NCI-H774 (cell line): ENCODE data around the gene JUND.
A peak's percentile ranks its signal among the peaks of the same experiment; 100 is the strongest.

Experiments used
- DNase-seq: peaks from one replicate; lab custom pipeline; 2025; lab: John Stamatoyannopoulos, UW

The JUND gene

DNA sequence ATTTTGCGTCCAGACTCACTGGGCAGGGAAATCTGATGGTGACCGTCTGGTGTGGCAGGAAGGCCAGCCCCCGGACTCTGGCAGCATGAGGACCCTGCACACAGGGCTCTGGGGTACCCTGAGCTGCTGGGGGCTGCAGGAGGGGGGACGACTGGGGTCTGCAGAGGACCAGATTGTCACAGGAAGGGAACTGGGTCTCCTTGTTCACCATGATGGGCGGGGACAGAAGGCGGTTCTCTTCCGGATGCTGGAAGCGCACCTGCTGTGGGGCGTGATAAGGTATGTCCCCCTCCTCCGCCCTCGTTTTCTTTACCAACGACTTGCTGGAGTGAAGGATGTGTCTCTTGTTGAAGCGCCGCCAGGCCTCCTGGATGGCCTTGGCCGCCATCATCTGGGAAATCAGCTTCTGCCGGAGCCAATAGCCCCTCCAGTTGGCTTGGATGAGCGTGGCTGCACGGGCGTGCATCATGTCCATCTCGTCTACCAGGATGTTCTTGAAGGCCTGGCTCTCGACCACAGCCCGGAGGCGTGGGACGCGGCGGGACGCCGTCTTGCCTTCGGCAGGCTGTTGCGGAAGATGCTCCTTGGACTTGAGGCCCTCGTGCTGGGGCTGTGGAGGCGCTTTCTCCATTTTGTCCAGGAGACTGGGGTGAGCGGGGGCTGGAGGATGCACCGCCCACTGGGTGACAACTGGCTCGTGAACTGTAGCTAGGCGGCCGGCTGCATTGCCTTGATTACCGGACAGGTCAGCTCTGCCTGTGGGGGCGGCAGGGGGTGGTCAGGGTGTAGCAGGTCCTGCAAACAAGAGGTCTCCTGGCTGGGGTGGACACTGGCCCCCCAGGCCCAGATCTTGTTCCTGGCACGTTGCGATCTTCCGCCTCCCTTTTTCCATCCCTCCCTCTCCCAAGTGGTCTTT is 14.4 kb downstream of the JUND start:
- no peak for DNase-seq

DNA sequence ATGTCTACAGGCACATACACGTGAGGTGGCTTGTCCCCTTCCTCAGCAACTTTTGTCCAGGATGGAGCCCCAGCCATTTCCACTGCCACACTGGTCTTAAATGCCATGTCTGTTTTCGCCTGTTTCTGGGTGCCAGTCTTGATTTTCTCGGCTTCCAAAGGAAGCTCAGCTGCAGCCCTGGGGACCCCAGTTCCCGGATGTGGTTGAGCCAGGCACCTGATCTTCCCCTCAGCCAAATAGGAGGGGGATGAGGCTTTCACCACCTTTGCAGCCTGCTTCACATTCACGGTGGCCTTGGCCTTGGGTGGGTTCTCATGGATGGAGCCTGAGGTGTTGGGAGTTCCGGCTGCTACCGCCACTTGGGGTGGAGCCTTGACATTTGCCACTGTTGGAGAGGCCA is 15.8 kb downstream of the JUND start:
- no peak for DNase-seq

DNA sequence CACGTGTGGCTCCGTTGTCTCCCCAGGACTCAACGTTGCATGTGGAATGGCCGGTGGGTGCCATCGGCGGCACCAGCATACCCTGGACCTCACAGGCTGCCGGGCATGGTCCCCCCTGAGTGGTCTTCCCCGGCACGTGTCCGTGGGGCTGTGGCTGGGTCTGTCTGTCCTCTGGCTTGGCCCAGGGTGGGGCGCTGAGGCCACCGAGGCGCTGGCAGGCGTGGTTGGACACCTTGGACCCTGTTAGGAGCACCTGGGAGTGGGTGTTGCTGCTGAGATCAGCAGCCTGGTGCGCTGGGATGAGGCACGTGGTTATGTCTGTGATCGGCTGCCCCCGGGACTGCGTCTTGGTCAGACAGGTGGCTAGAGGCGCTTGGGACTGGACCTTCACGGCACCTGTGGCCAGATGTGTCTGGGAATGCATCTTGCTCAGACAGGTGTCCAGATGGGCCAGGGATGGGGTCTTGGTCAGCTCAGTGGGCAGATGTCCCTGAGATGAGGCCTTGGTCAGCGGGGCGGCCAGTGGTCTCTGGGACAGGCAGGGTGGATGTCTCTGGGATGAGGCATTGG is 16.4 kb downstream of the JUND start:
- no peak for DNase-seq

DNA sequence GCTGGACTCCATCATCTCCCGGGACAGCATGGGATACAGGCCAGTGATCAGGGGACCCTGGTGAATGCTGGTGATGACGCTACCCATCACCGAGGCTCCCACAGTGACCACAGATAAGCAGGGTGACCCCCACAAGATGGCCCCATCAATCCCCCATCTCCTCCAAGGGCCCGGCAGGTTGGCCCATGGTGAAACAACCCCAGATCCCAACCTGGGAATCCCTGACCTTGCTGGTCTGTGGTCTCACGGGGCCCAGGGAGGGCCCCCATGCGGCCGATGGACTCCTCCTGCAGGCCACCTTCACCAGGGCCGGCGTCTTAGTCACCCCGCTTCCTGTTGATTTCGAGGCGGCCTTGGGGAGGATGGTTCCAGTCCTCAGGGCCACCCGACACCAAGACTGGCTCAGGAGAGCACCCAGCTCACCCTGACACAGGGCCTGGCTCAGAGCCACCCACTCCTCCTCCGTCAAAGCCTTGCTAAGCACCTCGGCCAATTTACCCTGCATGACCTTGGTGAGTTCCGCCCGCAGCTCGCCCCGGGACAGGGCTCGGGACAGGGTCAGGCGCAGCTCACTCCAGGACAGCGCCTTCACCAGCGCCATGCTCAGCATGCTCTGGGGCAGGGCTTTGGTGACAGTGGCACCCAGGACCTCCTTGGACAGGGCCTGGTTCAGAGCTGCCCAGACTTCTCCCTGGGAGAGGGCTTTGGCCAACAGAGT is 17.1 kb downstream of the JUND start:
- DNase-seq: no peak

DNA sequence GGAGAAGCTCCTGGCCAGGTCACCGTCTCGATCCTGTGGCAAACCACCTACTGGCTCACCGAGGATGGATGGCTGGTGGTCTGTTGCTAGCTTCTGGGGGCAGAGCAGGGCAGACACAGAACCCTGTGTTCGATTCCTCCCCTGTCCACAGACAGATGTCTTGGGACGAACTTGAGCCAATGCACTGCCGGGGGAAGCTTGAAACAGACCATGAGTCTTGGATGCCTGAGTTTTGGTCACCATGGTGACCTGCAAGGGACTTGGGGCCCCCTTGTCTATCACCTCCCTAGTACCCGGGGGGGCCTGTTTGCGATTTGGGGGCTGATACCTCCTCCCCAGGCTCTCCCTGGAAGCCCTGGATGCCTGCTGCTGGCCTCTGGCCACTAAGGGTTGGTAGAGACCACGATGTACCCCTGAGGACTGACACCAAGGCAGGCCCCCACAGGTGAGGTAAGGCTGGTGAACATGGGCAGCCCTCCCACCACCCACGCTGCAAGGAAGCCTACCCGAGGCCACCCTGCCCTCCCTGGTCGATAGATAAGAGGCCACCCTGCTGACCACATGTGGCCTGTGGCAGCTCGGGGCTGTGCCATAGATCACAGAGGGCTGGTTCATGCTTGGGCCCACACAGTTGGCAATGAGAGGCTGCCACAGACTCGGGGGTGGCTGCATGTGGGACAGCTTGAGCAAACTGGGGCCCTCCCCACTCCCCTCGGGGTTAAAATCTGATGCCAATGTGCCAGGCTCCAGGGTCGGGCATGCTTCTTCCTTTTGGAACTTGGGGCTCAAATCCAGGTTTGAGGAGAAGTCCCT is 17.9 kb downstream of the JUND start:
- no peak for DNase-seq

DNA sequence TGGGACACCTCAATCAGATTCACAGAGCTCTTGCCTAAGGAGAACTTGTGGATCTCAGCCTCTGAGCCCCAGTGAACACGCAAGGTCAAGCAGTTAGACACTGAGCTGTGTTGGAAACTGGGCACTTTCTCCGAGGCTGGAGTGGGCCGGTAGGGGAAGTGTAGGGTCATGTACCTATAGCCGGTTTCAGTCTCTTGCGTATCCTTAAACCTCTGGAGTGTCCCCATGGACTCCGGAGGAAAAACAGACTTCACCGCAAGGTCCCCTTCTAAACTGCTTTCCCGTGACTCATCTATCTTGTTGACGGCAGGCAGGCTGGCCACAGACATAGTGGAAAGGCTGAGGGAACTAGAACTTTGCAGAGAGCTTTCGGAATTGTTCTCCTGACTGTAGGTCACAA is 18.5 kb downstream of the JUND start:
- no peak for DNase-seq

DNA sequence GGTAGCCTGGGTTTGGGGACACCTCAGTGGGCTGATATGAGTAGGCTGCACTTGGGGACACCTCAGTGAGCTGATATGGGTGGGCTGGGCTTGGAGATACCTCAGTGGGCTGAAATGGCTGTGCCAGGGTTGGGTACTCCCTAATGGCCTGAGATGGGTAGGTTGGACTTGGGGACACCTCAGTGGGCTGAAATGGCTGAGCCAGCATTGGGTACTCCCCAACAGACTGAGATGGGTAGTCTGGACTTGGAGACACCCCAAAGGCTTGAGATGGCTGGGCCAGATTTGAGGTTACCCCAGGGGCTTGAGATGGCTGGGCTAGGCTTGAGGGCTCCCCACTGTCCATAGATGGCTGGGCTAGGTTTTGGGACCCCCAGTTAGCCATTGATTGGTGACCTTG is 19.3 kb downstream of the JUND start:
- DNase-seq: no peak

DNA sequence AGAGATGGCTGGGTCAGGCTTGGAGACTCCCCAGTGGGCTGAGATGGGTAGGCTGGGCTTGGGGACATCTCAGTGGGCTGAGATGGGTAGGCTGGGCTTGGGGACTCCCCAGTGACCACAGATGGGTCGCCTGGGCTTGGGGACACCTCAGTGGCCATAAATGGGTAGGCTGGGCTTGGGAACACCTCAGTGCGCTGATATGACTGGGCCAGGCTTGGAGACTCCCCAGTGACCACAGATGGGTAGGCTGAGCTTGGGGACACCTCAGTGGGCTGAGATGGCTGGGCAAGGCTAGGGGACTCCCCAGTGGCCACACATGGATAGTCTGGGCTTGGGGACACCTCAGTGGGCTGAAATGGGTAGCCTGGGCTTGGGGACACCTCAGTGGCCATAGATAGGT is 19.9 kb downstream of the JUND start:
- DNase-seq: no peak

DNA sequence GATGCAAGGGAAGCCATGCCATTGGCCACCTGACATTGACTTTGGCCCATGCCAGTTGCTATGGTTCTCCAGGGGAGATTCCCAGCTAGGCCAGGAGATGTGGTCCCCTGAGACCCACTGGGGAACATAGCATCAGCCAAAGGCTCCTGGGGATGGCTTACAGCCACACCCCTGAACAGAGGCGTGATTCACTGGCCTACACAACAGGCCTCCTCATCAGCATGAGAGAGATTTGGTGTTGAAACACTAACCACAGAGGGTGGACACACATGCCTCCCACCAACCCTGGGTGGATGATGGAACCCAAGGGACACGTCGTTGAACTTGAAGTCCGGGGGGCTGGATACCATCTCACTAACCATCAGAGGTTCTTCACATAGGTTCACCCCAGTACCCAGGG is 21.5 kb downstream of the JUND start:
- DNase-seq: no peak

DNA sequence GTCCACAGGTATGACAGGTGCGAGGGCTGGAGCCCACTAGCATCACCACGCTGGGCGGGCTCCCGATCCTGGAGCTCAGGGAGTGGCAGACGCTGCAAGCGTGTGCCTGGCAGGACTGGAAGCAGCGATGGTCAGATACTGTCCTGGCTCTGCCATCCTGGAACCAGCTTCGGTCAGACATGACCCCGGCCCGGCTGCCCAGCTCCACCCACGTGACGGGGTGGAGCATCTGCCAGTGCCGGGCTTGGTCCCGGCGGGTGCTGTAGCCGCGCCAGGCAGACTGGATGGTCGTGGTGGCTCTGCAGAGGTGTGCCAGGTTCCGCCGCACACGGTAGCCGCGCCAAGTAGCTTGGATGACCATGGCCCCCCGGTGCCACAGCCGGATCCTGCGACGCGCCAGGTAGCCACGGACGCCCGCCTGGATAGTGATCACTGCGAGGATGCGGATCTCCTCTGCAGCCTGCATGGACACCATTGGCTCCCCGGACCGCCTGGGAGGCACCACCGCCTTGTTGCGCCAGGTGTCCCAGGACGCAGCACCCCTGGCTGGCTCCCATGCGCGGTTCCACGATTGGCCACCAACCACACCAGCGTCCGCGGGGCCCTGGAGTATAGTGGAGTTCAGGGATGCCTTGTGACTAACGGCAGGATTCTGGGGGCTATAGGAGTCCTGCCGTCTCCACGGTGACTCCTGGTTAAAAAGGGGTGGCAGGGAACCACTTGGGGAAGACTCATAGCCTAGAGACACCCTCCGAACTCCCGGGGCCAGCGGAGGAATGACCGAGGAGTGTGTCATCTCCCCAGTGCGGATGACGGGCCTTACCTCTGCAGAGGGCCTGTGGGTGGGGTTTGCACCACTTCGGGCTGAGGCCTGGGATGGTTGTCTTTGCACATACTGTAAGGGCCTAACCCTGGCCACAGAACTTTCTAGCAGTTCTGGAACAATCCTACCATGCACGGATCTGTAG is 23.6 kb downstream of the JUND start:
- no peak for DNase-seq

DNA sequence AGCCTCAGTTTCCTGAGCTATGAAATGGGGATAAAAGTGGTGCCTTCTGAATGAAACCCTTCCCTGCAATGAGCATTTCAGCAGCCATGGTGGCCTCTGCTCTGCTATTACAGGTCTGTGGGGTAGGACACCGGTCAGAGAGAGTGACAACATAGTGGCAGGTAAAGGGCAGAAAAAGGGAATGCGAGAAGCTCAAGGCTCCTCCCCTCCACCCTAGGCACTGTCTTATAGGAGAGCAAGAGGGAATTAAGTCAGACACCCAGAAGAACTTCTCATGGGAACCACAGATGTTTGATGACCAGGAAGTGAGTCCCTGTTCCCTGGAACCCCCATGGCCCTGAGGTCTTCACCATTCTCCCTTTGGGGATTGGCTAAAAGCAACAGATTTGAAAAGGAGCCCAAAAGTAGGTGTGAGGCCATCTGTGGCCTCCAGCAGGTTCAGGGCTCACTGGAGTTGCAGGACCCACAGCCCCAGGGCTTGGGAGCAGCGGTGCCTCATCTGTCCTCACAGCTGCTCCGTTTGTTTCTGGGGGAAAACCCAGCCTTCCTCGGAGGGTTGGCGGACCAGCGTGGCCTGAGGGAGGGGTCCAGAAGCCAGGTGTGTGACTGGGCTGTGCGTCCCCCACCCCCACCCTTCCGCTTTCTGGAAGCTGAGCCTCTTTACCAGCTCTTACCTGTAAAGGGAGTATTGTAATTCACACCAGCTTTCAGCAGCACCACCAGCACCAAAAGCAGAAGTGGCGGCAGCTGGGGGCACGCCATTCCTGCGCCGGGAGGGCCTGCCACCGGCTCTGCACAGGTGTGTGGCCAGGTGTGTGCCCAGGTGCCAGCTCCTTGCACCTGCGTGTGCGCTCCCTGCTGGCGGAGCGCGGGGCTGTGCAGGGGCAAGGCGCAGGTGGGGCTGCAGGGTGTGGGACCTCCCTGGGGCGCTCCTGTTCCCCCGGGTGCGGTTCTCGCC is 26.6 kb downstream of the JUND start:
- DNase-seq: peak; percentile 31

DNA sequence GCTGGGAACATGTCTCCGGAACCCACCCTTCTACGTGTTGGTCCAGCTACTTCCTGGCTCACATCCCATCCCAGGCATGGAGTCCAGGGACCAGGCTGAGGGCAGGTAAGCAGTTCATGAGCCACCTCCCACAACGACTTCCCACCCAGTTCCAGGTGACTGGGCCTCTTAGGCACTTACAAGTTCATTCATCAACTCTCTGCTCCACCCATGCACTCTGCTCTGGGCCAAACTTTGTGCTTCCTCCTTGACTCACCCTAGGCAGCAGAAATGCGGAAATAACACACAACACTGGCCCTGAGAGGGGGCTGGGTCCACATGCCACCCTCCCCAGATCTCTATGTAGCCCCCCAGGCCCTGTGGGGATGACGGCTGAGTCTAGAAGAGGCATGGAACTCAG is 27.7 kb downstream of the JUND start:
- DNase-seq: no peak

DNA sequence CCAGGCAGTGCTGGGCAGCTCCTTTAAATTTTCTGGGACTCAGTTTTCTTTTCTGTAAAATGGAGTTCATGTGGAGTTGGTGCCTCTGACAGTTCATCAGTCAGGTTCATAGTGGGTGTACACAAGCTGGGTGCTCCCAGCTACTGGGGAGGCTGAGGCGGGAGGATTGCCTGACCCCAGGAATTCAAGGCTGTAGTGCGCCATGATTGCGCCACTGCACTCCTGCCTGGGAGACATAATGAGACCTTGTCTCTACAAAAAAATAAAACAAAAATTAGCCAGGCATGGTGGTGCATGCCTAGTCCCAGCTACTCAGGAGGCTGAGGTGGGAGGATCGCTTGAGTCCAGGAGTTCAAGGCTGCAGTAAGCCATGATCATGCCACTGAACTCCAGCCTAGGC is 28.3 kb downstream of the JUND start:
- no peak for DNase-seq

DNA sequence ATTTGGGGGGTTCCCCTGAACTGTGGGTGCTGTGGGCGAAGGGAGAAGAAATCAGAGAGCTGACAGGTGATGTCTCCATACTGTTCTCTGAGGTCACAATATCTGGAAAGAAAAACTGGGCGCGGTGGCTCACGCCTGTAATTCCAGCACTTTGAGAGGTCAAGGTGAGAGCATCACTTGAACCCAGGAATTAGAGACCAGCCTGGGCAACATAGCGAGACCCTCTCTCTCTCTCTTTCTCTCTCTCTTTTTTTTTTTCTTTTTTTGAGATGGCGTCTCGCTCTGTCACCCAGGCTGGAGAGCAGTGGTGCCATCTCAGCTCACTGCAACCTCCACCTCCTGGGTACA is 29.1 kb downstream of the JUND start:
- DNase-seq: no peak

DNA sequence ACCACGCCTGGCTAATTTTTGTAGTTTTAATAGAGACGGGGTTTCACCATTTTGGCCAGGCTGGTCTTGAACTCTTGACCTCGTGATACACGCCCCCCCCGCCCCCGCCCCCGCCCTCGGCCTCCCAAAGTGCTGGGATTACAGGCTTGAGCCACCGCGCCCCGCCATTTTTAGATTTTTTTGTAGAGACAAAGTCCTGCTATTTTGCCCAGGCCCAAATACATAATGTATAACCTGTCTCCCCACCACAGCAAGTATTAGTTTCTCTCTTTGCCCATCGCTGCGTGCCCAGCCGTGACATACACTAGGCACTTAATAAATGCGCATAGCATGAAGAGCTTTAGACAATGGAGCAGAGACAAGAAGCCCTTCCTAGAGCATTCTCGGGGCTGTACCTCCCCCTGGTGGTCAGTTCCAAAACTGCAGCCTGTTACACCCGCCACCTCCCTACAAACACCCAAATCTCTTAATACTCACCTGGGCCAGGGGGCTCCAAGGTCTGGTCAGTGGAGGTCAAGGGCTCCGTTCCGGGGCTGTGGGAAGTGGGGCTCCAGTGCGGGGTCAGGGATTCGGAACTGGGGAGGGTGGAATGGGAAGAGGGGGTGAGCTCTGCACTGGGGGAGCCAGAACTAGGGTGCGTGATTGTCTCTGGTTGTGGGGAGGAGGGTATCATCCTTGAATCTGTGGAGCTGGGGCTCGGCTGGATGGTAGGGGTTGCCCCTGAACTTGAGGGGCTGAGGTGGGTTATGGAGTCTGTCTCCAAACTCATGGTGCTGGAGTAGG is 29.6 kb downstream of the JUND start:
- DNase-seq: peak; percentile 55

DNA sequence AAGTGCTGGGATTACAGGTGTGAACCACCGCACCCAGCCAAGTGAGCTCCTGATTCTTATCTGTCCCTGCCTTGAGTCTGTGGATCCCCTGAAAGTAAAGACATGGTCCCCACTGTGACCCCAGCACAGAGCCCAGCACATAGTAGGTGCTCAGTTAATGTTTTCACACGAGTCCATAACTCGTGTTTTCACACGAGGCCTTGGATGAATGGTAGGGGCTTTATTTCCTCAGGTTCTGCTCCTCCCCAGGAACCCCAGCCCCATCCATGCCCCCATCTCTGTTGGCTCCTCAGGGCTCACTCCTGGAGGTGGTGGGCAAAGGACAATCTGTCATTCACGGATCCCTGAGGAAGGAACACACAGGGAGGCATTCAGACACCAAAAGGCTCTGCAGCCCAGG is 31.6 kb downstream of the JUND start:
- no peak for DNase-seq

DNA sequence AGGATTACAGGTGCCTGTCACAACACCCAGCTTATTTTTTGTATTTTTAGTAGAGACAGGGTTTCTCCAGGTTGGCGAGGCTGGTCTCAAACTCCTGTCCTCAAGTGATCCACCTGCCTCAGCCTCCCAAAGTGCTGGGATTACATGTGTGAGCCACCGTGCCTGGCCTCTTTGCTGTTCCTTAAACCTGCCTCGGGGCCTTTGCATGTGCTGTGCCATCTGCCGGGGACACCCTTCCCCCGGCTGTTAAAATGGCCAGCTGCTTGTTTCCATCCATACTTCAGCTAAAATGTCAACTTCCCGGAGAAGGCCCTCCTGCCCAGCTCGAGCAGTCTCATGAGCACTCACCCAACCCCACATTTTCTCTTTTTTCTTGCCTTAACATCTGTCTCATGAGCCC is 36.1 kb downstream of the JUND start:
- no peak for DNase-seq

DNA sequence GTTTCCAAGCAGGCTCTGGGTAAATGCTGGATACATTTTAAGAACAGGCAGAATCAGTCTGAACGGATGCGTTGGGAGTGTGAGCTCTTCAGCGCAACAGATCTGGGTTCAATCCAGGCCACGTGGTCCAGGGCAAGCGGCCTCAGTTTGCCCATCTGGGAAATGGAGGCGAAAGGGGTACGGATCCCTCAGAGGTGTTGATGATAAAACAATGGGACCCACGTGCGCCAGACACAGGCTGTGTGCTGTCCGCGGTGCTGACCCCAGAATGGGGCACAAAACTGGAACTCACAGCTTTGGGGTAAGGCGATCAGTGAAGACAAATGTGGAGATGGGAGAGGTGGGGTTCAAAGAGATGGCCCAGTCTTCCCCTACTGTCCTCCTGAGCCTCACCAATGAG is 42.1 kb downstream of the JUND start:
- no peak for DNase-seq

DNA sequence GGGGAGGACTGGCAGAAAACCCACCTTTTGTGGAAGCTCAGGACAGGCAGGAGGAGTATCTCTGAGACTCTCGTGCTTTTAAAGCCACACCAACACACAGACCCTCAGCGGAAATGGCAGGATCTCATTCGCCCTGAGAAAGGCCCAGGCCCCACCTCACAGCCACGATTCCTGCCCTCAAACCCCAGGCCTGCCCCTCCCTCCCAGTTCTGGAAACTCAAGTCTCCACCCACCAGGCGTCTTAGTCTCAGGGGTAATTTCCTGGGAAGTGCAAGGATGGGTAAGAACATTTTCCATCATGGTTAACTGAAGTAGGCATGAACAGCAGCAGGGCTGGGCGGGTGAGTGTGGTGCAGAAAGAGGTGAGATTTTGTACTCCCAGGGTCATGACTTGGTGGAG is 47.2 kb downstream of the JUND start:
- DNase-seq: no peak
